ENCODE results near the gene XAB2. TPM values are rescaled to one million over a fixed set of nuclear protein-coding genes. Genes with fewer than 3 reads are reported as not detected.
A peak's percentile ranks its signal among the peaks of the same experiment; 100 is the strongest.

Gene XAB2
- polyA plus RNA-seq, 10 donors = 18.7 to 29.6 (median 23.1) TPM

DNA sequence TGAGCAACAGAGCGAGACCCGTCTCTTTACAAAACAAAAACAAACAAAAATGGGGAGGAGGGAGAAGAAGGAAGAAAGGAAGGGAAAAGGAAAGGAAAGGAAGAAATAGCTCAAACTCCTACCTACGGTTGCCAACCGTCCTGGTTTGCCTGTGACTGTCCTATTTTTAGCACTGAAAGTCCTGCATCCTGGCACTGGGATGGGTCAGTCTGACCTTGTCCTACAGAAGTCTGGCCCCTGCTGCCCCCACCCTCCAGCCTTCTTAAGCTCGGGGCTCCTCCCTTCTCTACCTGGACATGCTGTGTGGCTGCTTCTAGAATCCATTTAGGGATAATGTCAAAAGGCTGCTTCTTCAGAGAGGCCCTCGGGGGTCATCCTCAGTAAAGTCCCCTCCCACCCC, 6.3 kb upstream of the XAB2 start:
- no peak for DNase-seq

DNA sequence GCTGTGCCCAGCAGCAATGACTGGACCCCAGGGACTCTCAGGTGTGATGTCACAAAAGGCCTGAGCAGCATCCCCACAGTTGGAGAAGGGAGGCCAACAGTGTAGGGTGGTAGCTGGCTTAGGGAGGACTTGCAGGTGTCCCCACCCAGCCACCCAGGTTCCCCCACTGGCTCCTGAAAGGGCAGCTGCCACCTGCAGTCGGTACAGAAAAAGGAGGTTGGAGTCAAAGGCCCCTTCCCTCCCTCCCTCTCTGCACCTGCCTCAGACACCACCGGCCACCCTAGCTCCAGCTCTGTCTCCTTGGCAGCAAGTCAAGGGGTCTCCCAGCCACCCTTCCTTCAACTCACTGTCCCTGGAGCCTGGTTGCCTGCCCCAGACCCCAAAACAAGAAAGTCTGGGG, 4.4 kb upstream of the XAB2 start, which contains the start of gene PCP2:
TSS of gene PCP2 (minus strand) at position 22 of the 400 bp plus-strand sequence. CDS start 262 bp downstream, outside the sequence.
- DNase-seq = no peak

DNA sequence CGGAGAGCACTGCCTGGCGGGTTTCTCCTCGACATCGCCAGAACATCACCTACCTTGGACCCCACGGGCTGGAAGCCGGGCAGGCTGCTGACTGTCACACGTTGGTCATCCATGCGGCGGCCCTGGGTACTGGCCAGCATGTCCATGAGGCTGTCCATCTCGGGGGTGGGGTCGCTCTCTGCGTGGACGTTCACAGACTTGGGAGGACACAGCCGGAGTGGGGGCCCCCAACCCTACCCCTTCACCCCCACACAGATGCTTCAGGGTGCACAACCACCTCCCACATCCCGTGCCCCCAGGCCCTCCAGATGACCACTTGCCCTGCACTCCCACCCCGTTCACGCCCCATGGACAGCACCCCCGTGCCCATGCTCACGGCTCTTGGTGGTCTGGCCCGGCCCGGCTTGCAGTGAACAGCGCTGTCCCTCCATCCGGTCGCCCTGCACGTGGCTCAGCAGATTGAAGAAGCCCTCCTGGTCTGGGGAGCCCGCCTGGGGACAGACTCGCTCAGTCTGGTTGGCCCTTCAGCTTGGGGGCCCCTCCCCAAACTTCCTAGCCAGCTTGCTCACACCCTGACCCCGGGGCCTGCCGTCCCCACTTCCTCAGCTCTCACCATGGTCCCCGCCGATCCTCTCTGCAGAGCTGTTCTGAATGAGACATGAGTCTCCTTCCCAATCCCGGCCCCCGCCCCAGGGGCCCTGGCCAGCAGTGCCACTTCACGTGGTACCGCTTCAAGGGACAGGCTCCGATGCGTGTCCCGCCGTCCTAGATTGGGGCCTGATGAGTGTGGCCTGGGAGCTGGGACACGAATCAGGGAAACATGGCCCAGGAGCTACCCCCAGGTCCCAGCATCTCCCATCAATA, 3.2 kb upstream of the XAB2 start:
- no peak for DNase-seq

DNA sequence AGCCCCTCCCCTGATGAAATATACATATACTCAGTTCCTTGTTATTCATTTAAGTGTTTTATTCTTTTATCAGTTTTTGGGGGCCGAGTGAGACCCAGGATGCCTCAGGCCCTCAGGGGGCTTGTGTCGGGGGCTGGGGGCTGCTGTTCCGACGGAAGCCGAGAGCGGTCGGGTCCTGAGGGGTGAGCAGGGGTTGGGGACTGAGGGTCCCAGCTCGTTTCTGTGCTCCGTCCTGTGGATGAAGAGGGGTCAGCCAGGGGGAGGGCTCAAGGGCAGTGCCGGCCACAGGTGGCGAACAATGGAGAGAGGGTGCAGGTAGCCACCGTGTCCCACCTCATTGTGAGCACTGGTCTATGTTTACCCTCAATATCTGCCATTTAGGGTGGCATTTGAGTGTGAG, 2.2 kb upstream of the XAB2 start:
- DNase-seq = no peak

DNA sequence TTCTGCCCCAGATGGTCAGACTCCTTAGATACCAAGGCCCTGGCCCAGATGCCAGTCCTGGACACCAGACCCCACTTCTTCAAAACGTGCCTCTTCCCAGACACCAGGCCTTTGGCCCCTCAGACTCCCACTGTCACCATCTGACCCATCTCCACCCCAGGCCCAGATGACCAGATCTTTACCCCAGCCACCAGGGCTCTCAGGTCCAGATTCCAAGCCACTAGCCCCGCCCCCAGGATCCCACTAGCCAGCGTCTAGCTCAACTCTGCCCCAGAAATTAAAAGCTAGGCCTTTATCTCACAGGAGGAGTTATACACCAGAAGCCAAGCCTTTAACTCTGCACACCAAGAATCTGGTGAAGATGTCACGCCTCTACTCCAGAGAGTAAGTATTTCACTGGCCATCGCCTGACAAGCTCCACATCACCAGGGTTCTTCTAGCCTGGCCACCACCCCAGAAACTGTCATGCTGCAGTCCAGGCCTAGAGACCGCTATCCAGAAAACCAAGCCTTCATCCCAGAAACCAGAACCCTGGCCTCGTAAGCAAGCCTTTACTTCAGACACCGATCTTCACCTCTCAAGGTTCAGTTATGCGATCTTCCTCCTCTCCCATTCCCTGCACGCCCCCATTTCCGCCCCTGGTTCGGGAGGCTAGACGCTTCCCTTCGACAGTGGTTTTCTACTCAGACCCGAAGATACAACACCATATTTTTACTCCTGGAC, 595 bp downstream of the XAB2 start:
- no peak for DNase-seq

DNA sequence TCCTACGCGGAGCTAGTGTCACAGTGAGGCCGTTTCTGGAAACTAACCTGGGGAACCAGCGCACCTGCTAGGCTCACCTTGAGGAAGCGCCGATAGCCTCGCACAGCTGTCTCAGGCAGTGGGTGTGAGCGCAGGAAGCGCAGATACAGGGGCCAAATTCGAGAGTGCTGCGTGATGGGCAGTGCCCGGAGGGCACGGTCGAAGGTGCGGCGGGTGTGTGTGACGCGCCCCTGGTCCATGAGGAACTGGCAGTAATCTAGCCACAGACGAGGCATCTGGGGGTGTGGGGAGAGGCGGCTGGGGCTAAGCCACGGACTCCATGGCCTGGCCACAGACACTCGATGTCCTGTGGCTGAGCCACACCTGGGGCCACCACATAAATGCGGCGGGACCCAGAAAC, 2.2 kb downstream of the XAB2 start:
- no peak for DNase-seq

DNA sequence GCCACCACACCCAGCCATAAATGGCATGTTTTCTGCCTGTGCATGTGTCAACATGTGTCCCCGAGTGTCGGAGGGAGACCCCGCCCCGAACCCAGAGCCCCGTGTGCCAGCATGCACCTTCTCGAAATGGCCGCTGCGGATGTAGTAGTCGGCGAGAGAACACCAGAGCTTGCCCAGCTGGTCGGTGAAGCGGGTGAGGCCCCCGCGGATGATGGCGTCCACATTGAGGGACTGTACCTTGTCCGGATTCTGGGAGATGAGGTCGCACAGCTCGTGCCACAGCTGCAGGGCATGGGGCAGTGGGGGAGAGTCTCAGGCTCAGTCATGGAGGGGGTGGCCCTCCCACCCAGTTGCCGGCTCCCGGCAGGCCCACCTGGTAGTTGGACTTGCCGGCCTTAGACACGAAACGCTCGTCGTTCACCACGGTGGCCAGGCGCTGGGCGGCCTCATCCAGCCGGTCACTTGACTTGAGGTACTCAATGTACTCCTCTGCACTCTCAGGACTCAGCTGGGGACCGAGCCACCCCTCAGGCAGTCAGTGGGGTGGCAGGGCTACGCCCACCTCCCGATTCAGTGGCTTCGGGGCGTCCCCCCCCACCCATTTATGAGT, 3.5 kb downstream of the XAB2 start:
- no peak for DNase-seq

DNA sequence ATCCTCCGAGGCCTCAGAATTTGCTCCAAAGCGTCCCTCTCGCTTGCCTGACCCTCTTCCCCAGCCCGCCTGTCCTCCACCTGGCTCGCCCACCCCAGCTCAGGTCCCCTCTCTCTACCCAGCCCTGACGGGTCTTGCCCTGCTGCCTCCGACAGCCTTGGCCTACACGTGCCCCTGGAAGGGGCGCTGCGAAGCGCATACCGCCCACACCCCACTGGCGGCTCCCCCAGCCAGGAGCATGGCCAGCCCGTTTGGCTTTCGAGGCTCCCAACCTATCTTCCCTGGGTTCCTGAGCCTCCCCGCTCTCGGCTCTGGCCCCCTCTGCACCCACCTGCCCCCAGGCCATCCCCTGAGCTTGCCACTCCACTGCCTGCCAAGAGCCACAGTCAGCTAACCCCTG, 4.5 kb downstream of the XAB2 start:
- DNase-seq = no peak

DNA sequence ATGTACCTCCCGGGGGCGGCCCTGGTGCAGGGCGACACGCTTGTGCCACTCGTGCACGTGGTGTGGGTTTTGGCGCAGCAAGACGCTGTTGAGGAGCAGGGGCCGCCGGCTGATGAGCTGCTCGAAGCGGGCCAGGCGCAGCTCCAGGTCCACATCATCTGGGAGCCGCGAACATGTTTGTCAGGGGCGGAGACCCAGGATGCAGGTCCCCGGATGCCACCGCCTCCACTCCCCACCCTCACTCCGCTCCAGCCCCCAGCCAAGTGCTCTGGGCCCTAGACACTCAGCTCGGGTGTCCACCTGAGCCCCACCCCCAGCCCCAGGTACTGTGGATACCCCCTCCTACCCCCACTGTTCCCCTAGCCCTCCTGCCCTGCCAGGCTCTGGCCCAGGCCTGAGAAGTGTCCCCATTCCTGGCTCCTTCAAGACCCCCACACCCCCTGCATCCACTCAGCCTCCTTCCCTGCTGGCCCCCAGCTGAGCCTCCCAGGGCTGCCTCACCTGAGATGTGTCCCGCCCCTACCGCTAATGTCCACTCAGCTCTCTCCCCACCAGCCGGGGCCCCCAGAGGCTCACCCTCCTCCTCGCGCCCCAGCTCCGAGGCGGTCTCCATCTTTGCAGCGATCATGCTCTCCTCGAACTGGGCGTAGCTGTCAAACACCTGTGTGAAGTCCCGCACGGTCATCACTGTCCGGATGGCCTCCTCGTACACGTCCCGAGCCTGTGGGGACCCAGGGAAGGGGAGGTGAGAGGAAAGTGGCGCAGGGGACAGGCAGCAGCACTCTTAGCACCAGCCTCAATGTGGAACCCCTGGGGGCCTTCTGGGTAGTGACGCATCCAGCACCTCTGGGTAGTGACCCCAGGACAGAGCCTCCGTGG, 5.4 kb downstream of the XAB2 start:
- DNase-seq = no peak

DNA sequence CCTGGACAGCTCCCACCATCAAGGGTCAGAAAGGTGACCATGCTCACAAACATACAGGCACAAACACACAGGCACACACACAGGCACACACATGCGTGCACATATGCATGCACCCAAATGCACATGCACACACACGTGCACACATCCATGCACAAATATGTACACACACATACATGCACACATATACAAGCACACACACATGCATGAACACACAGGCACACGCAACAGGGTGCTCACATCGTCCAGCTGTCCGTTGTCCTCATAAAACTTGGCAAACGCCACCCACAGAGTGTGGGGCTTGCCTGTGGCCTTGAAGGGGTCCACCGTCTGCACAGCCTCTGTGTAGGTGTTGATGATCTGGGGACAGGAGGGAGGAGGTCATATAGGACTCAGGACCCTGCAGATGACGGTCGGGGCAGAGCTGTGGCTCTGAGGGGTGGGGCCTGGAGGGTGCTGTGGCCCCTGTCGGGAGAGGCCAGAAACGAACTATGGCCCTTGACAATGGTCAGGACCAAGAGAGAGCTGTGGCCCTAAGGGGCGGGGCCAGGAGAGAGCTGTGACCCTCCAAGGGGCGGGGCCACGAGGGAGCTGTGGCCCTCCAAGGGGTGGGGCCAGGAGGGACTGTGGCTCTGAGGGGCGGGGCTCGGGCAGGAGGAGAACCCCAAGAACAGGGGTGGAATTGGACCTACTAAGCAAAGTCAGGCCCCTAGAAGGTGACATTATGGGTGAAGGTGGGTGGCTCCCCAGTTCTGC, 6.2 kb downstream of the XAB2 start:
- no peak for DNase-seq

DNA sequence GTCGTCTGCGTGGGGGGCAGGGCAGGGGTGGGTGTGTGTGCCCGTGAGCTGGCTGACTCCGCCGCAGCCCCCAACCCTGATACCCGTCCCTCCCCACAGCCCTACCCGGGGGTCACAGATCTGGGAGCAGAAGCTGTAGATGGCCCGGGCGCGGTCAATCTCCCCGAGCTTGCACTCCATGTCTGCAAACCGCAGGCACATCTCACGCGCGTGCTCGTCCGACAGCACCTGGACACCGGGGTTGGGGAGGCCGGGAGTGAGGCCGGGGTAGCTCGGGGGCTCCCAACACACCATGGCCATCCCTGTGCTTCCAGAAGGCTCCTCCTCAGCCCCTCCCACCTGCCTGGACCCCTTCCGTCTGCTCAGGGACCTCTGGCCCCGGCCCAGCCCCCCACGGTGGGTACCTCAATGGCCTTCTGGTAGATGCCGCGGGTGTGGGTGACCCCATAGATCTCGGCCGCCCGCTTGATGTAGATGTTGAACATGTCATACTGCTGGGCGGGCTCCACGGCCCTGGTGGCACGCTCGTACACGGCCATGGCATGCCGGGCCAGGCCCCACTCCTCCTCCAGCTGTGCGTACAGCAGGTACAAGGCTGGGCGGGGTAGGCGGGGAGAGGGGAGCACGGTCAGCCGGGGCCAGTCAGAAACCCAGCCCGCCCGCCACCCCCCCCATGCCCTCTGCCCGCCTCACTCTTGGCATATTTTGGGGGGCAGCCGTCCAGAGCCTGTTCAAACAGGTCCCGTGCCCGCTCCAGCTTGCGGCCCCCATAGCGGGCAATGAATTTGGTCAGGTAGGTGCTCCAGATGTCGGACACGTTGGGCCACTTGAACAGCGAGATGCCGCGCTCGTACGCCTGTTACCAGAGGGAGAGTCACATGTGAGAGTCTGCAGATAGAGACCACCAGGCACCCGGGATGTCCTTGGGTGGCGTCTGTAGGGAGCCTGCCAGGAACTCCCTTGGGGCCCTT, 8.6 kb downstream of the XAB2 start:
- no peak for DNase-seq

DNA sequence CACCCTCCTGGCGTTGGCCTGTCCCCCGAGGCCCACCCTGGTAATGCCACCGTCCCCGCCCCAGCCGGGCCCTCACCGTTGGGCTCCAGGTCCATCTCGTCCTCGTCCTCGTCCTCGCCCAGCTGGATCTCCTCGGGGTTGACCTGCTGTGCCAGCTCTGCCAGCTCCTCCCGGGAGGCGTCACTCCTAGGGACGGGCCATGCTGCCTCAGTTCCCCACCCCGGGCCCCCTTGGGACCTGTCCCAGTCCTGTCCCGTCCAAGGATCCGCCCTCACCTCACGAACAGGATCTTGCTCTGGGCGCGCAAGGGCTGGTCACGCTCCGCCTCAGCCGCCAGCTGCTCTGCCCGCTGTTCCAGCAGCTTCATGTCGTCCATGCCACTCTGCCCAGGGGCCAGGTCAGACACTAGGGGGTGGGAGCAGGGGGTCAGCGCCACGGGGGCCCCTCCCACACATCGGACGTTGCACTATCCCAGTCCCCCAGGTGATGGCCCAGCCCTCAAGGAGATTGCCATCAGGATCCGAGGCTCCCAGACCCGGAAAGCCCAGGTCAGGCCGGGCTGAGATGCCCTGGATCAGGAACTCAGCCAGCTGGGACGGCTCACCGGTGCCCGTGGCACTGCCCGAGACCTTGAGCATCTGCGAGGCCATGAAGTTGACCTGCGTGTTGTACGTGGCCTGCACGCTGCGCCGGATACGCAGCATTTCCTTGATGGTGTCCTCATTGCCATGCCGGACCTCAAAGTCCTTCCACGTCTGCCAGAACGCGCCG, 9.5 kb downstream of the XAB2 start:
- DNase-seq = no peak

DNA sequence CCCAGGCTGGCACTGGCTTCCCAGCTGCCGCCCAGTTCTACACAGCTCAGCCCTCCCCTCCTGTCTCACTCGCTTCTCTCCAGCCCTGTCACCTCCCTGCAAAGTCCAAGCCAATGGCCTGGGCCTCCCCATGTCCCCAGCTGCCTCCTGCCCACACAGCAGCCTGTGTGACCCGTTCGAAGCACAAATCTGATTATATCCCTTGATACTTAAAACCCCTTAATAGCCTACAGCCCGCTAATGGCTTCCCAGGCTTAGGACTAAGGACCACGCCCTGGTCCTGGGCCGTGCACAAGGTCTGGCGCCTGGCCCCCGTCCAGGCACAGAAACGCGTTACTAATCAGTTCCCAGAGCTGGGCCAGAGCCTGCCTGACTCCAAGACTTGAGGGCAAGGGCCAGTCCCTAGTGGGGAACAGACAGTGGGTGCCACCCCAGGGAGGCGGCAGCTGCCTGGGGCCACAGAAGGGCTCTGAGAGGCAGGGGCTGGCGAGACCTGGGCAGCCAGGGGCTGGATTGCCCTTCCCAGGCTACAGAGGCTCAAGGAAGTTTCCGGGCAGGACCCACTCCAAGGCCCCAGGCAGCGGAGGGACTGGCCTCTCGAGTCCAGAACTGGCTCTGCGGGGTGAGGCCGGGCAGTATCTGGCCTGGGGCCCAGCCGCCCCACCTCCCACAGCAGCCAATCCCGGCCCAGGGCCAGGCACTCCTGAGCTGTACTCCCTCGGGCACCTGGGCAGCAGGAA, 10.4 kb downstream of the XAB2 start:
- DNase-seq = peak in 1 of 3 donors; percentile 54

DNA sequence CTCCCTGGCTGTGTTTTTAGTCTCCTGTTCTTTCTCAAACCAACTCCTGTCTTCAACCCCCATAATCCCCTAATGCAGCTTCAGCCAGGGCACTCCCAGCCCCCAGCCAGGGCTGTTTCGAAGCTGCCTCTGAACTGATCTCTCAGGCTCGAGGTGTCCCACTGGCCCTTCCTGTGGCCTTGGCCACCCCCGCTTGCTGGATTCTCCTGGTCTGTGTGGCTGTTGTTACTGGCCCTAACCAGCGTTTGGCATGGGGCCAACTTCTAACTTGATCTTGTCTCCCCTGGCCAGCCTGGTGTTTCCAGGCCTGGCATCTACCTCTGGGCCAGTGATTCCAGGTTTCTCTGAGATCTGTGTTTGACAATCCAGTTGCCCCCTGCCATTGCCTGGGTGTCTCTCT, 11.0 kb downstream of the XAB2 start:
- DNase-seq = peak in 1 of 3 donors; percentile 42

DNA sequence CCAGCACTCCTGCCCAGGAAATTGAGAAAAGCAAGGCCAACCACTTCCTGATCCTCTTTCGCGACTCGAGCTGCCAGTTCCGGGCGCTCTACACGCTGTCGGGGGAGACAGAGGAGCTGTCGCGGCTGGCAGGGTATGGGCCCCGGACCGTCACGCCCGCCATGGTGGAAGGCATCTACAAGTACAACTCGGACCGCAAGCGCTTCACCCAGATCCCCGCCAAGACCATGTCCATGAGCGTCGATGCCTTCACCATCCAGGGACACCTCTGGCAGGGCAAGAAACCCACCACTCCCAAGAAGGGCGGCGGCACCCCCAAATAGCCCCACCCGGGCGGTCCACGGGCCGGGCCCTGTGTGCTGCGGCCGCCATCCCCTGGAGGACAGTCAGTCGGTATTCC, 11.6 kb downstream of the XAB2 start:
- DNase-seq = no peak

DNA sequence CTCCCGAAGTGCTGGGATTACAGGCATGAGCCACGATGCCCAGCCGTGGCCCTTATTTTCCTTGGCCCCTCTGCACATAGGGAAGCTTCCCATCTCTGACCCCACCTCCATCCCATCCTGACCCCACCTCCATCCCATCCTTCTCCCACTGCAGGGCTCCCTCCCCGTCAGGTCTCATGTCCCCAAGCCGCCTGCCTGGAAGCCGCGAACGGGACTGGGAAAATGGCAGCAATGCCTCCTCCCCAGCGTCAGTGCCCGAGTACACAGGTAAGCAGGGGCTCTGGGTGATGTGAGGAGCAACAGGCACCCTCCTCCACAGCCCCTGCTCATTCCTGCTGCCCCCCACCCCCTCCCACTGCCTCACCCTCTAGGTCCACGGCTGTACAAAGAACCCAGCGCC, 12.2 kb downstream of the XAB2 start:
- DNase-seq = no peak

DNA sequence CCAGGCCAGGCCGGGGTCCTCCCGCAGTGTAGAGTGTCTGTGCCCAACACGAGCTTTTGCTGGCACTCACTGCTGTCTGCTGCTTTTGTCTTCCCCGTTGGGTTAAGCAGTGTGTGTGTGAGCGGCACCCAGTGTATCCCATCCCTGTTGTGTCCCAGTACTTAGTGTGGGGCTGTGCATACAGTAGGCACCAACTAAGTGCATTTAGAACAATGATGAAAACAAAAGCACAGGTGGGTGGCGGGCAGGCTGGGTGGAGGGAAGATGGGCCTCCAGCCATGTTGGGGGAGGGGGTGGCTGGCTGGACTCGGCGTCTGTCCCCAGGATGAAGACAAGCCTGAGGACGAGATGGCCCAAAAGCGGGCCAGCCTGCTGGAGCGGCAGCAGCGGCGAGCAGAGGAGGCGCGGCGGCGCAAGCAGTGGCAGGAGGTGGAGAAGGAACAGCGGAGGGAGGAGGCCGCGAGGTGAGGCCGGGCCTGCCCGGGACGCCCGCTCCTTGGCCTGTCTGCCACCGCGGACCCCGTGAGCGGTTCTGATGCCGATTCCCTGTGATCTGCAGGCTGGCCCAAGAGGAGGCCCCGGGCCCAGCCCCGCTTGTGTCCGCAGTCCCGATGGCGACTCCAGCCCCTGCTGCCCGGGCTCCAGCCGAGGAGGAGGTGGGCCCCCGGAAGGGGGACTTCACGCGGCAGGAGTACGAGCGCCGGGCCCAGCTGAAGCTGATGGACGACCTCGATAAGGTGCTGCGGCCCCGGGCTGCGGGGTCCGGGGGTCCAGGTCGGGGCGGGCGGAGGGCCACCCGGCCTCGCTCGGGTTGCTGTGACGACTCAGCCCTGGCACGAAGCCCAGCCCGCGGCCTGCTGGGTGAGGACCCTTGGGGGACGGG, 14.2 kb downstream of the XAB2 start:
- no peak for DNase-seq

Measured in muscle of back (tissue), 11 donors.